Astrocyte of the cerebellum (primary cell): ENCODE measurements around the gene FOXL2NB.

Source experiments
- DNase-seq: peaks from one replicate; pipeline ENCODE4 v3.0.0-alpha.2; 2011; ENCODE audit warnings: low read depth
- H3K4me3 ChIP-seq: 2 replicates; pipeline ENCODE4 v1.5.1; 2011; ENCODE audit warnings: mild to moderate bottlenecking, low read depth, low read length, moderate library complexity
- CTCF ChIP-seq: IDR thresholded peaks from 2 replicates; pipeline ENCODE4 v1.5.1; 2012; ENCODE audit warnings: low read length, low read depth, moderate library complexity, mild to moderate bottlenecking; ENCODE audit errors: missing control alignments
- in situ Hi-C: cut with HindIII; loops from 2 replicates; pipeline ENCODE4 v1.10.0; 2017; ENCODE audit warnings: low sequenced_read_pairs

The FOXL2NB gene

DNA sequence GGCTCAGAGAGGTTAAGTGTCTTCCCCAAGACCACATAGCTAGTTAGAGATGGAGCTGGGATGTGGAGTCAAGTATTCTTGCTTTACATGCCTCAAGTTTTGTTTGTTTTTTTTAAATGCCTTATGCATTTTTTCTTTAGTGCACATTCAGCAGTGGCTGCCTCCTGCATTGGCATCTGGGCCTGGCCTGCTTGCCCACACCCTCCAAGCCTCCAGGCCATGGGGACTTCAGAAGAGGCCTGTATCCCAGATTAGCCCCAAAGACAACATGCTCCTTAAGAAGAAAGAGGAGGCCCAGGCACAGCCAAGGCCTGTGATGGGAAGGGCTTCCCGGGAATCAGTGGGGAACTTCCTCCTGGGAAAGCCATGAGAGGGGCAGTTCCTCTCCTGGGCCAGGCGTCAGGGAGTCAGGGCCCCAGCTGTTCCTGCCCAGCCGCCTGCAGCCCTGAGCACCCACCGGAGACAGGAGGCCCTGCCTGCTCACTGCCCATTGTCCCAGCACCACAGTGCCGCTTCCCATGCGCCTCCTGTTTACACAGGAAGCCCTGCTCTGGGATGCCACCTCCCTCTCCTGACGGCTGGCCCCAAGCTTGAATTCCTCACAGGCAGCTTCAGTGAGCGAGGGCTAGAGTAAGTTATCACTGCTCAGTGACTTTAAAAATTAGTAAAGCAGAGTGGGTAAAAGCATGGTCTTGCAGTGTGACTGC is 16.0 kb downstream of the FOXL2NB start:
- in situ Hi-C loops, result no loop called here
- no peak for DNase-seq
- H3K4me3 ChIP-seq, result no peak overlapping the region
- no peak for TF ChIP-seq CTCF

GRCh38 chr3:138964264-138964663 is 17.2 kb downstream of the FOXL2NB start:
- TF ChIP-seq CTCF, result no peak

DNA sequence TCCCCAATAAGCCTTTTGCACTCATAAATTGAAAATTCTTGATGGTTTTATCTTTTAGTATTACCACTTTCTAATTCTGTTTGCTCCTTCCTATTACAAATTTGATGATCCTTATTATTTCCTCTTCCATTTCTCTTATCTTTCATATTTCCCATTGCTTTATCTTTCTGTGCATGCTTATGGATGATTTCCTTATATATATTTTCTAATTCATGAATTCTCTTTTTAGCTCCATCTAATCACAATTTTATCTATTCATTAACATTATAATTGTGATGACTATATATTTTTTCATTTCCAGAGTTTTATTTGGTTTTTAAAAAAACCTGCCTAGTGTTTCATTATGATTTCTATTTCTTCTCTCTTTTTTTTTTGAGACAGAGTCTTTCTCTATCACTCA is 17.9 kb downstream of the FOXL2NB start:
- H3K4me3 ChIP-seq, result no peak overlapping the region
- in situ Hi-C loops, result no loop called here
- no peak for DNase-seq
- no peak for TF ChIP-seq CTCF

More at GRCh38 chr3:138964264-138964663, 17.2 kb downstream of the FOXL2NB start:
- H3K4me3 ChIP-seq, result no peak overlapping the region
- in situ Hi-C loops, result no loop called here
- DNase-seq, result no peak

DNA sequence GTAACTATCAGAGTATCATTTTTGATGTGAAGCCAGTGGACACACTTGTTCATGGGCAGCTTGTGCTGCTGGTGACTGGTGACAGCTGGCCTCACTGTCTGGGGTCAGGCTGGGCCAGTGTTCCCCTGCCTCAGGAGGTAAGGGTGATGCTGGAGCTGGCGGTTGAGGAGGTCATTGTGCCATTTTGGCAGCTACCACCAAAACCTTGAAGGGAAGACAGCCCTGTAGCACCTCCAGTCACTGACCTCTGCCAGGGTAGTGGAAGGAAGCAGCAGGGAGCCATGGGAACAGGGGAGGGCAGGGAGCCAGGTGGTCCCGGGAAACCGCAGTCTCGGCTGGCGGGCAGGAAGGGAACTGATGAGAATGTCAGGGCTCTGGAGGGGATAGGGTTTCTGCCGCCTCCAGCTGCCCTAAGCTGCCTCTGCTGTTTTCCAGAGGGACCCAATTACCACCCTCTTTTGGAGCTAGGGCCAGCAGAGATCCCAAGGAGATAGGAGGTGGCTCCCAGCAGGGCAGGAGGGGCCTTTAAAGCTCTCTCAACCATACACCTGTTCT is 24.8 kb downstream of the FOXL2NB start:
- in situ Hi-C loops, result no loop called here
- no peak for DNase-seq
- H3K4me3 ChIP-seq, result no peak overlapping the region
- no peak for TF ChIP-seq CTCF

GRCh38 chr3:138972941-138973340 is 25.9 kb downstream of the FOXL2NB start:
- no peak for TF ChIP-seq CTCF

DNA sequence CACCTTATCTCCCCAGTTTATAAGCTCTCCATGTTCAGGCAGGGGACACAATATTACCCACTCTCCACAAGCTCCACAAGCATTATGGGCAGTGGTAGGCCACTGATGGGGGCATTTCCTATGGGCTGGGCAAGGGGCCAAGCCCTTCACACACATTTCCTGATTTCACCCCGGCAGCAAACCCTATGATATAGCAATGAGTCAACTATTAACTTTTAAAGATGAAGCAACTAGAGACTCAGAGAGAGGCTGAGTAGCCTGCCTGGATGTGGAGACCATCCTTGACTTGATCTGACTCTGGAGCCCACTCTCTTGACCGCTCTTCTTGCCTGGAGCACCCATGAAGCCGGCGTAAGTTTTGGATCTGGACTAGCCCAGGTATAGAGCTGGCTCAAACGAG is 27.4 kb downstream of the FOXL2NB start:
- TF ChIP-seq CTCF, result no peak
- no peak for DNase-seq
- in situ Hi-C loops, result no loop called here

More at GRCh38 chr3:138972941-138973340, 25.9 kb downstream of the FOXL2NB start:
- no peak for DNase-seq
- no peak overlapping the region for H3K4me3 ChIP-seq
- in situ Hi-C loops, result no loop called here

More for the DNA sequence above, 27.4 kb downstream of the FOXL2NB start:
- H3K4me3 ChIP-seq, result no peak overlapping the region
